Lower leg skin (tissue), 3 donors: Measurements from ENCODE around the gene MIDN.

Source experiments
- CTCF ChIP-seq, 3 donors: fragments of 450-650 bp; IDR thresholded peaks; one replicate each; pipeline ENCODE4 v1.5.1; 2016; ENCODE audit warnings: antibody characterized with exemption in 3 of 3, mild to moderate bottlenecking in 3 of 3, moderate library complexity in 2 of 3
- POLR2A ChIP-seq, 2 donors: fragments of 450-650 bp; IDR thresholded peaks; one replicate each; pipeline ENCODE4 v1.6.1; 2016 to 2017; ENCODE audit warnings: antibody characterized with exemption in 2 of 2, mild to moderate bottlenecking in 1 of 2, moderate library complexity in 1 of 2

- TF ChIP-seq CTCF (IDR thresholded peaks at IDR 0.05) (no peak), POLR2A (IDR thresholded peaks at IDR 0.05) (no peak)
These were observed 7.5 kb upstream of the MIDN start for GRCh38 chr19:1240925-1241324.
